H1 (cell line): Measurements from ENCODE around the gene TGFBR1. TPM values are rescaled to one million over a fixed set of nuclear protein-coding genes. Genes with fewer than 3 reads are reported as not detected.

Source experiments
- CTCF ChIA-PET: fragments of 300-600 bp; sonication (Branson Sonifier 250); formaldehyde crosslinking; loops from one replicate; lab custom pipeline; 2021; ENCODE audit not compliant: partially characterized antibody; lab: Charles Lee
- POLR2A ChIA-PET: fragments of 300-600 bp; sonication (Branson Sonifier 250); formaldehyde crosslinking; loops from one replicate; lab custom pipeline; 2021; ENCODE audit warnings: inconsistent platforms; ENCODE audit not compliant: partially characterized antibody; lab: Charles Lee
- DNase-seq, 2 experiments: peaks; one replicate each; pipeline versions ENCODE4 v3.0.0 to v3.0.0-alpha.2; 2010 to 2022; ENCODE audit warnings: low spot score in 2 of 2, low read depth in 1 of 2, mixed read lengths in 1 of 2
- FAIRE-seq: peaks from 2 replicates; lab custom pipeline; 2011; peaks lifted over from hg19 to GRCh38; lab: Jason Lieb, UNC
- H2AFZ ChIP-seq: 2 replicates; pipeline ENCODE4 v1.8.1; 2012; ENCODE audit warnings: low read length, inconsistent platforms
- H2AK5ac ChIP-seq: 2 replicates; pipeline ENCODE4 v1.6.1; 2013; ENCODE audit warnings: low read depth, low read length
- H2BK120ac ChIP-seq: replicated peaks from 2 replicates; pipeline ENCODE3; 2013; ENCODE audit warnings: low read depth, low read length, inconsistent platforms
- H2BK12ac ChIP-seq: 2 replicates; pipeline ENCODE4 v1.6.1; 2013; ENCODE audit warnings: low read depth, low read length
- H2BK15ac ChIP-seq: 2 replicates; pipeline ENCODE4 v1.6.1; 2013; ENCODE audit warnings: low read length
- H2BK20ac ChIP-seq: 2 replicates; pipeline ENCODE4 v1.6.1; 2013; ENCODE audit warnings: low read length
- H2BK5ac ChIP-seq: 2 replicates; pipeline ENCODE4 v1.6.1; 2013; ENCODE audit warnings: low read depth, low read length
- H3K14ac ChIP-seq: 2 replicates; pipeline ENCODE4 v1.6.1; 2013; ENCODE audit warnings: inconsistent platforms; ENCODE audit not compliant: insufficient read length
- H3K18ac ChIP-seq: 2 replicates; pipeline ENCODE4 v1.6.1; 2013; ENCODE audit warnings: low read length; ENCODE audit errors: extremely low read depth
- H3K23ac ChIP-seq: 2 replicates; pipeline ENCODE4 v1.6.1; 2013; ENCODE audit warnings: inconsistent platforms; ENCODE audit not compliant: insufficient read length
- H3K23me2 ChIP-seq: 2 replicates; pipeline ENCODE4 v1.6.1; 2013; ENCODE audit warnings: low read depth, low read length
- H3K27ac ChIP-seq: 2 replicates; pipeline ENCODE4 v1.6.1; 2011; ENCODE audit warnings: low read depth, low read length, inconsistent platforms
- H3K27me3 ChIP-seq, 4 experiments: replicated peaks in 1 of 4; 1 replicate in 1 of 4; 2 replicates in 3 of 4; pipeline versions ENCODE4 v1.6.1 to v1.8.1; 2011 to 2013; ENCODE audit warnings: low read length in 3 of 4, mild to moderate bottlenecking in 3 of 4, inconsistent platforms in 2 of 4, mixed read lengths in 2 of 4, moderate library complexity in 1 of 4; ENCODE audit not compliant: control insufficient read depth in 3 of 4, insufficient read depth in 3 of 4; ENCODE audit errors: extremely low read depth in 1 of 4
- H3K36me3 ChIP-seq, 4 experiments: 2 replicates each; pipeline versions ENCODE4 v1.6.1 to v1.8.1; 2011 to 2013; ENCODE audit warnings: mild to moderate bottlenecking in 4 of 4, low read length in 3 of 4, moderate library complexity in 2 of 4, control low read depth in 1 of 4, inconsistent platforms in 1 of 4; ENCODE audit not compliant: insufficient read depth in 4 of 4, control insufficient read depth in 2 of 4
- H3K4ac ChIP-seq: replicated peaks from 2 replicates; pipeline ENCODE3; 2013; ENCODE audit warnings: low read length, low read depth, mixed read lengths, inconsistent platforms; ENCODE audit not compliant: insufficient read length
- H3K4me1 ChIP-seq, 4 experiments: replicated peaks in 1 of 4; 1 replicate in 1 of 4; 2 replicates in 3 of 4; pipeline versions ENCODE4 v1.6.1 to v1.8.1; 2011 to 2013; ENCODE audit warnings: low read length in 3 of 4, inconsistent platforms in 2 of 4, mixed read lengths in 1 of 4; ENCODE audit not compliant: insufficient read depth in 4 of 4, control insufficient read depth in 3 of 4
- H3K4me2 ChIP-seq, 2 experiments: 2 replicates each; pipeline versions ENCODE4 v1.6.1 to v1.8.1; 2011 to 2013; ENCODE audit warnings: low read depth in 2 of 2, low read length in 2 of 2, control low read depth in 1 of 2, inconsistent platforms in 1 of 2, mild to moderate bottlenecking in 1 of 2; ENCODE audit not compliant: insufficient read depth in 1 of 2
- H3K4me3 ChIP-seq, 4 experiments: fragments of 200-600, 300-600 bp in 1 of 4; sonication (generic), shearing (Covaris generic), sonication (Bioruptor Twin) in 1 of 4; 2 replicates each; pipeline versions ENCODE4 v1.5.1 to v1.8.1; 2011 to 2016; ENCODE audit warnings: low read length in 4 of 4, low read depth in 3 of 4, control low read depth in 2 of 4, inconsistent platforms in 2 of 4, mild to moderate bottlenecking in 2 of 4, mixed read lengths in 1 of 4, moderate library complexity in 1 of 4; ENCODE audit not compliant: insufficient read depth in 2 of 4; ENCODE audit errors: extremely low read depth in 1 of 4
- H3K56ac ChIP-seq: replicated peaks from 2 replicates; pipeline ENCODE3; 2013; ENCODE audit warnings: low read depth, mild to moderate bottlenecking, mixed read lengths, low read length, inconsistent platforms; ENCODE audit not compliant: insufficient read length
- H3K79me1 ChIP-seq: 2 replicates; pipeline ENCODE4 v1.6.1; 2013; ENCODE audit warnings: low read depth, low read length, control low read depth
- H3K79me2 ChIP-seq, 2 experiments: 2 replicates each; pipeline versions ENCODE4 v1.6.1 to v1.8.1; 2012 to 2013; ENCODE audit warnings: low read length in 2 of 2, mild to moderate bottlenecking in 2 of 2, inconsistent platforms in 1 of 2; ENCODE audit not compliant: insufficient read depth in 2 of 2, control insufficient read depth in 1 of 2
- H3K9ac ChIP-seq, 4 experiments: replicated peaks in 1 of 4; 1 replicate in 1 of 4; 2 replicates in 3 of 4; pipeline versions ENCODE4 v1.6.1 to v1.8.1; 2011 to 2013; ENCODE audit warnings: low read depth in 3 of 4, low read length in 3 of 4, control low read depth in 2 of 4, mild to moderate bottlenecking in 2 of 4, moderate library complexity in 2 of 4, inconsistent platforms in 1 of 4; ENCODE audit errors: extremely low read depth in 1 of 4
- H3K9me3 ChIP-seq, 2 experiments: 2 replicates each; pipeline versions ENCODE4 v1.6.1 to v1.8.1; 2012 to 2013; ENCODE audit warnings: mild to moderate bottlenecking in 2 of 2, moderate library complexity in 2 of 2, control low read depth in 1 of 2, inconsistent platforms in 1 of 2, low read depth in 1 of 2, low read length in 1 of 2, mixed read lengths in 1 of 2; ENCODE audit not compliant: insufficient read depth in 2 of 2
- H4K20me1 ChIP-seq, 2 experiments: replicated peaks in 1 of 2; 2 replicates each; pipeline versions ENCODE3 to v1.8.1; 2011 to 2013; ENCODE audit warnings: inconsistent platforms in 2 of 2, low read length in 2 of 2, mild to moderate bottlenecking in 1 of 2; ENCODE audit not compliant: insufficient read depth in 2 of 2, control insufficient read depth in 1 of 2
- H4K5ac ChIP-seq: 2 replicates; pipeline ENCODE4 v1.6.1; 2013; ENCODE audit warnings: low read length, low read depth, mixed read lengths, inconsistent platforms; ENCODE audit not compliant: insufficient read length
- H4K8ac ChIP-seq: 2 replicates; pipeline ENCODE4 v1.8.0; 2013; ENCODE audit warnings: mild to moderate bottlenecking, moderate library complexity, low read length, inconsistent platforms; ENCODE audit not compliant: insufficient read depth; ENCODE audit errors: extremely low read depth
- H4K91ac ChIP-seq: replicated peaks from 2 replicates; pipeline ENCODE3; 2013; ENCODE audit warnings: low read length, mixed read lengths, inconsistent platforms; ENCODE audit not compliant: insufficient read length
- CBX8 ChIP-seq: fragments of 300-800, 300-1000 bp; sonication (generic); IDR thresholded peaks from 2 replicates; pipeline ENCODE4 v1.7.1; 2016; ENCODE audit warnings: low read depth, low read length, borderline replicate concordance
- CEBPB ChIP-seq: IDR thresholded peaks from 2 replicates; pipeline ENCODE4 v1.6.1; 2012; ENCODE audit warnings: low read depth, low read length
- CHD2 ChIP-seq: IDR thresholded peaks from 2 replicates; pipeline ENCODE4 v1.6.1; 2012; ENCODE audit warnings: low read length, improper control_type of control experiment
- CTCF ChIP-seq, 3 experiments: IDR thresholded peaks; 1 replicate in 2 of 3; 2 replicates in 1 of 3; pipeline versions ENCODE4 v1.5.1 to v1.6.1; 2011; ENCODE audit warnings: low read length in 3 of 3, mild to moderate bottlenecking in 3 of 3, inconsistent platforms in 2 of 3, low read depth in 1 of 3, moderate library complexity in 1 of 3; ENCODE audit not compliant: insufficient read depth in 1 of 3; ENCODE audit errors: control extremely low read depth in 1 of 3
- JUND ChIP-seq: IDR thresholded peaks from 2 replicates; pipeline ENCODE4 v1.6.1; 2011; ENCODE audit warnings: mild to moderate bottlenecking, improper control_type of control experiment, low read length
- MAFK ChIP-seq: IDR thresholded peaks from 2 replicates; pipeline ENCODE4 v1.6.1; 2012; ENCODE audit warnings: low read depth, mild to moderate bottlenecking, improper control_type of control experiment, low read length
- NANOG ChIP-seq: IDR thresholded peaks from 2 replicates; pipeline ENCODE4 v1.6.1; 2011; ENCODE audit warnings: low read length, low read depth, mild to moderate bottlenecking, inconsistent platforms; ENCODE audit not compliant: insufficient read depth, poor library complexity, severe bottlenecking
- RFX5 ChIP-seq: IDR thresholded peaks from 2 replicates; pipeline ENCODE4 v1.6.1; 2011; ENCODE audit warnings: low read depth, low read length, improper control_type of control experiment, borderline replicate concordance
- SP2 ChIP-seq: IDR thresholded peaks from 2 replicates; pipeline ENCODE4 v1.6.1; 2012; ENCODE audit warnings: mild to moderate bottlenecking, low read length, inconsistent platforms
- SP4 ChIP-seq: IDR thresholded peaks from 2 replicates; pipeline ENCODE4 v1.6.1; 2012; ENCODE audit warnings: low read length, inconsistent platforms
- TEAD4 ChIP-seq: IDR thresholded peaks from 2 replicates; pipeline ENCODE4 v1.6.1; 2012; ENCODE audit warnings: low read depth, low read length, inconsistent platforms, mixed read lengths
- WGBS, 2 experiments: shearing (Covaris generic) in 1 of 2; methylation state at CpG; one replicate each; pipeline versions ENCODE4 v1.1.6 to v1.1.7; 2013 to 2015; ENCODE audit warnings: low lambda C conversion rate in 2 of 2, mixed read lengths in 2 of 2, inconsistent platforms in 1 of 2, low coverage in 1 of 2, missing lambda C conversion rate in 1 of 2; ENCODE audit not compliant: insufficient replicate concordance in 2 of 2, insufficient coverage in 1 of 2, insufficient read length in 1 of 2; ENCODE audit errors: extremely low coverage in 1 of 2, missing lambda C conversion rate in 1 of 2; 5-methylcytosine and 5-hydroxymethylcytosine counted together
- polyA plus RNA-seq, 7 experiments: library from polyadenylated mRNA; depleted of rRNA in 3 of 7; stranded (reverse) in 5 of 7; unstranded in 2 of 7; fragments of >200 nt in 5 of 7; fragments of 200-250 nt in 2 of 7; gene quantifications; 1 replicate in 5 of 7; 2 replicates in 1 of 7; 4 replicates in 1 of 7; pipeline versions ENCODE4 v1.2.1 to v1.2.3, GENCODE V29; 2011 to 2013; ENCODE audit warnings: missing spikeins in 2 of 7, mixed read lengths in 2 of 7
- total RNA-seq: library from RNA; stranded (reverse); fragmentation: NEBNext Ultra II Directional; extraction: Animal tissue kit (Norgen Biotek cat#: 25700); gene quantifications from 2 replicates; pipeline ENCODE4 v1.2.1, GENCODE V29; 2021

The TGFBR1 gene
- total and polyA plus RNA-seq, 2 of the 8 experiments (the other 6 are each of a cell fraction or from before 2014, with no cell fraction given) = 16.8 to 52.4 TPM

- H3K18ac ChIP-seq = no peak overlapping the region
- ChIA-PET POLR2A (no interaction called here), CTCF (interaction anchor here (0.8 to 8.9 kb wide), 5 partner anchors 9 to 867 kb away, joined by 3 to 108 read pairs (median 4); no protein-coding TSS in a partner anchor)
- no peak overlapping the region for H2BK120ac ChIP-seq
- no peak overlapping the region for H3K23ac ChIP-seq
- no peaks in the 10 kb centered on the region for H3K4me1 ChIP-seq
- no peak overlapping the region for H2AFZ ChIP-seq
- FAIRE-seq (no peak), DNase-seq (no peak)
- H3K14ac ChIP-seq = no peak overlapping the region
- H3K79me2 ChIP-seq = no peaks in the 10 kb centered on the region
- H4K5ac ChIP-seq = no peak overlapping the region
- no peak overlapping the region for H2AK5ac ChIP-seq
- no peaks in the 10 kb centered on the region for H3K79me1 ChIP-seq
- WGBS, 2 experiments = 90% methylated on average over 3 of the region's 3 CpGs; no CpG with 5 or more reads in 1 of the 2 experiments
- no peak overlapping the region for H2BK12ac ChIP-seq
- H3K56ac ChIP-seq = no peak overlapping the region
- no peak overlapping the region for H3K4ac ChIP-seq
- H2BK5ac ChIP-seq = no peak overlapping the region
- H3K27ac ChIP-seq = no peak overlapping the region
- H3K4me2 ChIP-seq = no peak overlapping the region
- H3K4me3 ChIP-seq = no peak overlapping the region
- H3K23me2 ChIP-seq = no peaks in the 10 kb centered on the region
- H4K20me1 ChIP-seq = no peaks in the 10 kb centered on the region
- no peak overlapping the region for H3K9ac ChIP-seq
- H4K91ac ChIP-seq = no peak overlapping the region
- no peaks in the 10 kb centered on the region for H3K27me3 ChIP-seq
- H4K8ac ChIP-seq = no peak overlapping the region
- no peak overlapping the region for H2BK15ac ChIP-seq
- peaks cover 2 to 59% (median 19%) of the 10 kb centered on the region in 4 experiments; a peak in 7 of 8 replicates for H3K36me3 ChIP-seq
- no peak overlapping the region for H2BK20ac ChIP-seq
- no peaks in the 10 kb centered on the region for H3K9me3 ChIP-seq
- TF ChIP-seq CEBPB (no peak), RFX5 (no peak), TEAD4 (no peak), JUND (no peak), CTCF (IDR thresholded peaks at IDR 0.05; ENCODE audit: control extremely low read depth in 1 of 3, insufficient read depth in 1 of 3, low read depth in 1 of 3, low read length in 3 of 3) (no peak), NANOG (no peak), SP4 (no peak), MAFK (no peak), CHD2 (no peak), SP2 (no peak), CBX8 (no peak)
Observed at GRCh38 chr9:99143655-99144054, 38.7 kb downstream of the TGFBR1 start.
